Tongue (tissue), 2 donors: ENCODE results near the gene RPLP2. TPM values are rescaled to one million over a fixed set of nuclear protein-coding genes. Genes with fewer than 3 reads are reported as not detected.
A peak's percentile ranks its signal among the peaks of the same experiment; 100 is the strongest.

ENCODE experiments used
- DNase-seq: peaks from one replicate; pipeline ENCODE4 v3.0.0-alpha.2; 2015
- total RNA-seq: library from RNA; depleted of rRNA; stranded (reverse); fragments of >200 nt; gene quantifications from one replicate; pipeline ENCODE4 v1.2.3, GENCODE V29; 2014

RPLP2 gene
- total RNA-seq, 1 donor from 2014 or later = 259 TPM

- no peak for DNase-seq
Observed at GRCh38 chr11:836700-837099, 26.9 kb downstream of the RPLP2 start.

- no peak for DNase-seq
Observed at GRCh38 chr11:837189-837989, 27.6 kb downstream of the RPLP2 start.

DNA sequence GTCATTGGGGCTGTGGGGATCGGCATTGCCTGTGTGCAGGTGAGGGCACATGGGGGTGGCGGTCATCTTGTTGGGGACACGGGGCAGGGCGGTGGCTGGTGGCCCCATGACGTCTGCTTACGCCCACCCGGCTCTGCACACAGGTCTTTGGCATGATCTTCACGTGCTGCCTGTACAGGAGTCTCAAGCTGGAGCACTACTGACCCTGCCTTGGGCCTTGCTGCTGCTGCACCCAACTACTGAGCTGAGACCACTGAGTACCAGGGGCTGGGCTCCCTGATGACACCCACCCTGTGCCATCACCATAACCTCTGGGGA lies 28.2 kb downstream of the RPLP2 start:
- no peak for DNase-seq

DNA sequence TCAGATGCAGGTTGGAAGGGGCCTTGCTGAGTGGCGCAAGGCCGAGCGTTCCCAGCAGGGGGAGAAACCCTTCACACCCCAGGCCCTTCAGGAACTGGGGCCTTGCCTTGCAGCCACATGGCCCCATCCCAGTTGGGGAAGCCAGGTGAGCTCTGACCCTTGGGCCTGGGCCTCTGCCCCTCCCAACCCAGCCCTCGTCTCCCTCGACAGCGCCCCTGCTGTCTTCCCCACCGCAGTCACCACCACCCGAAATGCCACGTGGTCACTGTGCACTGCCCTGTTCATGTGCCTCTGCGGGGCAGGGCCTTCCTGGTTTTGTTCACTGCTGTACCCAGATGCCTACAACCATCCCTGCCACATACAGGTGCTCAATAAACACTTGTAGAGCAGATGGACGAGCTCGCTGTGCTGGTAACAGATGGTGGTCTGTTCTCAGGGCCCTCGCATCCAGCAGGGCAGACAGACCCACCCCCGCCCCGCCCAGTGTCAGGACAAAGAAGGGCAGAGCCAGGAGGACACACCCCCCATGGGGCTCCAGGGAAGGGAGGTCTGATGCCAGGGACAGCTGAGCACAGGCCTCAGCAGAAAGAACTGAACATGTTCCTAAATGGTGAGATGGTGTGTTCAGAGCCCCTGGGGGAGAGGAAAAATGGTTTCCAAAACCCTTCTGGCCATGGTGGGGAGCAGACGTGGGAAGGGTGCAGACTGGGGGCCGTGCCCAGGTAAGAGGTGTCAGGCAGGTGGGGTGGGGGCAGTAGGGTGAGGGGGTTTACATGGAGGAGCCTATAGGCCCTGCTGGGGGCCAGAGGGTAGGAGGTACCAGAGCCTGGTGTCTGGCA lies 28.9 kb downstream of the RPLP2 start:
- peak; percentile 71 for DNase-seq

GRCh38 chr11:839280-839623 lies 29.5 kb downstream of the RPLP2 start:
- DNase-seq = no peak

- no peak for DNase-seq
Observed at GRCh38 chr11:839875-840617, 30.3 kb downstream of the RPLP2 start.

- no peak for DNase-seq
Observed at GRCh38 chr11:841981-842369, 32.2 kb downstream of the RPLP2 start.

GRCh38 chr11:842370-843002 lies 32.7 kb downstream of the RPLP2 start, which contains the start of the genes POLR2L and TSPAN4:
Gene POLR2L (minus strand): TSS chr11:842529. CDS start chr11:842508, 21 bp downstream.
Gene TSPAN4 (plus strand): TSS chr11:842852. CDS start chr11:850305, 7,453 bp downstream.
- DNase-seq = peak; percentile 94

- DNase-seq = no peak
Observed at GRCh38 chr11:843086-843734, 33.4 kb downstream of the RPLP2 start.

GRCh38 chr11:843818-844692 lies 34.3 kb downstream of the RPLP2 start:
- DNase-seq = peak; percentile 92

- peak; percentile 95 for DNase-seq
Observed at GRCh38 chr11:844693-845644, 35.2 kb downstream of the RPLP2 start.

- DNase-seq = peak; percentile 60
Observed at GRCh38 chr11:845872-846495, 36.2 kb downstream of the RPLP2 start.

DNA sequence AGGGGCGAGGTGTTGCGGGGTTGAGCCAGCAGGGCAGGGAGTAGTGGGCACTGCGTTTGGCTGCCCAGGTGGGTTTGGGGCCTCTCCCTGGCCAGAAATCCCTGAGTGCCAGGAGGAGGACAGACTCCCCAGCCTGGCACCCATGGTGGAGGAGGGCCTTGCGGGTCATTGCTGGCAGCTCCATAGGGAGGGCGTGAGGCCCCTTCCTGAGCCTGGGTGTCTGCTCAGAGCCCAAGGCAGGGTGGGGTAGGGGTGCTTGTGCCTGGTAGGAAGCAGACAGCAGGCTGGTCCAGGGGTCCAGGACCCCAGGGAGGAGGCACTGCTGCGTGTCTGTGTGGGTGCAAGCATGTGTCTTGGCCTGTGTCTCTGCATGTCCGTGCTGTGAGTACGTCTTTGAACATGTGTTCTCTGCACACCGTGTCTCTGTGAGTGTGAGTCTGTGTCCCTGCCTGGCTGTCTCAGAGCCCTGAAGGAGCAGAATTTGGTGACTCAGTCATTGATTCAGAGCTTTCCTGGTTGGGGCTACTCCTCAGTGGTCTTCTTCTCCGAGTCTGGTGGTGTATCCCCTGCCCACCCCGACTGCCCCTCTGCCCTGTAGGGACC lies 36.8 kb downstream of the RPLP2 start:
- DNase-seq = no peak

DNA sequence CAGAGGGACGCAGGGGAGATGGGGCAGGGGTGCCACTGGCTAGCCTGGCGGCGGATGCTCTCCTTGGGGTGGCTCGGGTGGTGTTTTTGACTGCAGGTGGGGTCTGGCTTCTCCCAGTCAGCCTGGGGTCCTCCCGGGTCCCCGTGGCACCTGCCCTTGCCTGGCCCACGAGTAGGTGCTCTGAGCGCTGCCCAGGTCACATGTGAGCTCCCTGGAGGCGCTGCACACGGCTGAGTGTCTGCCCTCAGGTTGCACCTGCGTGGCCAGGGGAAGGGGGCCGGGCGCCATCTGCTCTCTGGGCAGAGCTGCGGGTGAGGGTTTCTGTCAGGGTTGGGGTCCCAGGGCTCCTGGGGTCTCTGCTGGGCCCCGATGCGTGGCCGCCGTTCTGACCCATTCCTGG lies 38.1 kb downstream of the RPLP2 start:
- DNase-seq = no peak

DNA sequence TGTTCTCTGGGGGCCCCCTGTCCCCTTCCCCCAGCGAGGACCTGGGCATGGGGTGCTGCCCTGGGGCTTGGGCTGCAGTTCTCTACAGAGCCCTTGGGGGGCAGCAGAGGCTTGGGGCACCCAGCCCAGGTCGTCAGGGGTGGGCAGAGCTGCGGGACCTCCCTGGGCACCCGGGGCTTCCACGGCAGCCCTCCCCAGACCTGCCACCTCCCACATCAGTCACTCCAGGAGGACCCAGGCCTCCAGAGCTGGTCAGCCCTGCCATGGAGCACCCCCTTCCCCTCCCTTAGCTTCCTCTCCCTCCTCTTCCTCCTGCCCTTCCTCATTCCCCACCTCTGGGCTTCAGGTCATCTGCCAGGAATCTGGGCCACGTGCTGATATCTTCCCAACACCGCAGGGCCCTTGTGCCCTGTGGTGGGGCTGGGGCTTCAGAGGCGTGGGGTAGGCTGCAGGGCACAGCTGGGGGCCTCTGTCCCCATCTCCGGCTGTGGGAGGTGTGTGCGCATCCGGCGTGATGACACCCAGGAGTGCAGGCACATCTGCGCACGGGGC lies 38.7 kb downstream of the RPLP2 start:
- DNase-seq = no peak

DNA sequence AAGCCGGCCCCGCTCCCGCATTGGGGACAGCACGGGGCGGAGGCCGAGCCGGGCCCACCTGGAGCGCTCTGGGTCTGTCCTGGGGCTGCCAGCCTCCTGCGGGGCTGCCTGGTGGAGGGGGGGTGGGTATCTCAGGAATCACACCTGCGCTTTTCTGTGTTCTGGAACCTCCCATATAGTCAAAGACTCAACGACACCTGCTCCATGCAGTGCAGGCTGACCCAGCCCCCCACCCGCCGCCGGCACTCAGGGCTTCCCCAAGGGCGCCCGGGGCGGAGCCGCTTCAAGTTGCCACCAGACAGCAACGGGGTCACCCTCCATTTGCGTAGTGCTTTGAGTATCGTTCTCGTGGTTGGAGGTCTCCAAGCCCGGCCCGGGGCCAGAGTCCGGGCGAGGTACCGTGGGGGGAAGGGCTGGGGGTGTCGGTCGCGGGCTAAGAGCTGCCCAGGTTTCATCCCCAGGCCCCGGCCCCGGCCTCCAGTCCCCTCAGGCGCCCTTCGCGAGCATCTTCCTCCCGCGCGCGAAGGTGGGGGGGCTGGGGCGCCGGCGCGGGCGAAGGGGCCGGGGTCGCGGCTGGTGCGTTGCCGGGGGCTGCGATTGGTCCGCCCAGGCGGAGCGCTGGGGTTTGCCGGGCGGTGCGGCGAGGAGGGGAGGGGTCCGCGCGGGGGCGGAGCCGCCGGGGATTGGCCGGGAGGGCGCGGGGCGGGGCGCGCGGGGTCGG lies 39.5 kb downstream of the RPLP2 start:
- peak; percentile 67 for DNase-seq

- DNase-seq = no peak
Observed at GRCh38 chr11:849951-850774, 40.4 kb downstream of the RPLP2 start.
